Lower leg skin (tissue), 3 donors: Measurements from ENCODE around the gene CRMP1.

ENCODE experiments used
- POLR2A ChIP-seq, 2 donors: fragments of 450-650 bp; IDR thresholded peaks; one replicate each; pipeline ENCODE4 v1.6.1; 2016 to 2017; ENCODE audit warnings: antibody characterized with exemption in 2 of 2, mild to moderate bottlenecking in 1 of 2, moderate library complexity in 1 of 2
- TF ChIP-seq, protein P1 (sequence below), 3 donors: fragments of 450-650 bp; IDR thresholded peaks; one replicate each; pipeline ENCODE4 v1.5.1; 2016; ENCODE audit warnings: antibody characterized with exemption in 3 of 3, mild to moderate bottlenecking in 3 of 3, moderate library complexity in 2 of 3

GRCh38 chr4:5842456-5842855 lies 50.4 kb downstream of the CRMP1 start:
- TF ChIP-seq, protein P1, sequence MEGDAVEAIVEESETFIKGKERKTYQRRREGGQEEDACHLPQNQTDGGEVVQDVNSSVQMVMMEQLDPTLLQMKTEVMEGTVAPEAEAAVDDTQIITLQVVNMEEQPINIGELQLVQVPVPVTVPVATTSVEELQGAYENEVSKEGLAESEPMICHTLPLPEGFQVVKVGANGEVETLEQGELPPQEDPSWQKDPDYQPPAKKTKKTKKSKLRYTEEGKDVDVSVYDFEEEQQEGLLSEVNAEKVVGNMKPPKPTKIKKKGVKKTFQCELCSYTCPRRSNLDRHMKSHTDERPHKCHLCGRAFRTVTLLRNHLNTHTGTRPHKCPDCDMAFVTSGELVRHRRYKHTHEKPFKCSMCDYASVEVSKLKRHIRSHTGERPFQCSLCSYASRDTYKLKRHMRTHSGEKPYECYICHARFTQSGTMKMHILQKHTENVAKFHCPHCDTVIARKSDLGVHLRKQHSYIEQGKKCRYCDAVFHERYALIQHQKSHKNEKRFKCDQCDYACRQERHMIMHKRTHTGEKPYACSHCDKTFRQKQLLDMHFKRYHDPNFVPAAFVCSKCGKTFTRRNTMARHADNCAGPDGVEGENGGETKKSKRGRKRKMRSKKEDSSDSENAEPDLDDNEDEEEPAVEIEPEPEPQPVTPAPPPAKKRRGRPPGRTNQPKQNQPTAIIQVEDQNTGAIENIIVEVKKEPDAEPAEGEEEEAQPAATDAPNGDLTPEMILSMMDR (IDR thresholded peaks at IDR 0.05), result no peak
- TF ChIP-seq POLR2A (IDR thresholded peaks at IDR 0.05), result no peak
